ENCODE data around the gene GRIK3.

GRIK3 gene

DNA sequence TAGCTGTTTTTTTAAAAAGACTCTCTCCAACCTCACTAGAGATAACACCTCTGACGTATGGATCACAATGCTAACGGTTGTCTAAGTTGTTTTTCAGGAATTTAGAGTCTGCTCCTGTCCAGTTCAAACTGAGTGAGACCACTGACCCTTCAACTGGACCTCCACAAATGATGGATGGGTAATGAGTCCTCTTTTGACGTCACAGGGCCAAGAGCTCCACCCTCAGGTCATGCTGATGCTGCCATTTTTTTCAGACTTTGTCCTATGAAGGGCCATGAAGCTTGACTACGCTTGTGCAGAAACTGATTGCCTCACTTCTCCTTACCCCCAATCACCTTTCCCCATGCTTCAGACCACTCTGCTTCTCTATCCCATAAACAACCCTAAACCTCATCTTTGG lies 16.6 kb downstream of the GRIK3 start:
- in situ Hi-C loops (cut with MboI; ENCODE audit: low sequenced_read_pairs), result no loop called here

DNA sequence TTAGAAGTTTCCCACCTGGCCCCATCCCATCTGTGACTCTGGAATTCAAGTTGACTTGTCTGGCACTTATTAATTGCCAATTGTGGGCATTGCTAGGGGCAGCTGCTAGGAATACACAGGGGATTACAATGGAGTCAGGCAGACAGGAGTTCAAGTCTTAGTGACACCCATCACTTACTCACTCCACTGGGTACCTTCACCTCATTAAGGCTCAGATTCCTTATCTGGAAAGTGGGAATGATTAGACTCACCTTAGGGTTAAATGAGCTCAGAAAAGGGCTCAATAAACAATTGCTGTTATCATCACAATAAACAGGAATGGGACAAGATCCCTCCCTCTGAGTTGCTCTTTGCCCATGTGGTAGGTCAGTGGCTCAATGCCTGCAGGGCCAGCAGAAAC lies 18.2 kb downstream of the GRIK3 start:
- in situ Hi-C loops (cut with MboI; ENCODE audit: low sequenced_read_pairs), result no loop called here

DNA sequence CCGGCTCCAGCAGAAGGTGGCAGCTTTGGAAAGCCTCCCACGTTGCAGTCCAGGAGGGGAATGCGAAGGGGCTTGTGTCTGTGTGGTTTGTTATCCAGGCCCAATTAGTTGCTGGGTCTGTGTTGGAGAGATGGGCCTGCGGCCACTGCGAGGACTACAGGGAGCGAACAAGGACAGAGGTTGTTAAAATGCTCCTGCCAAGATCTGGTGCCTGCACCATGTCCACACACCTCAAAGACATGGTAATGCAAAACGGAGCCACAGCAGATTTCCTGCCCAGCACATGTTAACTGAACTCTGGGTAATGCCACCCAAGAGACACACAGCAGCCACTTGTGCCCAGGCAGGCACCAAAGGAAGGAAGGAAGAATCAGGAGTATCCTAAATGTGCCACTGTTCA lies 18.6 kb downstream of the GRIK3 start:
- in situ Hi-C loops (cut with MboI; ENCODE audit: low sequenced_read_pairs), result no loop called here

DNA sequence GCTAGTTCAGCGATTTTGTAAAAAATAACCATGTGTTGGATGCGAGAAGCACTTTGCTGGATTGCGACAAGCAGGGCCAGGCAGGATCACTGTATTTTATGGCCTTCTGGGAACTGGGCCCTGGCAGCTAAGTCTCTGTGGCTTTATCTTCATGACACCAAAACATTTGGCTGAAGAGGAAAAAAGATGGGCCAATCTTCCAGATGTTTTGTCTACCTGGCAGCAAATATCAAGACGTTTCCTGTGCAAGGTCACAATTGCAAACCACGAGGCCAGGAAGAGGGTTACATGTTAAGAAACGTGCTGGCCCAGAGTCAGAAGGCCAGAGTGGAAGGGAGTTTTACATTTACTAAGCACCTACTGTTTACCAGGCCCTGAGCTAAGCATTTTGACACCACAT lies 22.1 kb downstream of the GRIK3 start:
- in situ Hi-C loops (cut with MboI; ENCODE audit: low sequenced_read_pairs), result no loop called here

DNA sequence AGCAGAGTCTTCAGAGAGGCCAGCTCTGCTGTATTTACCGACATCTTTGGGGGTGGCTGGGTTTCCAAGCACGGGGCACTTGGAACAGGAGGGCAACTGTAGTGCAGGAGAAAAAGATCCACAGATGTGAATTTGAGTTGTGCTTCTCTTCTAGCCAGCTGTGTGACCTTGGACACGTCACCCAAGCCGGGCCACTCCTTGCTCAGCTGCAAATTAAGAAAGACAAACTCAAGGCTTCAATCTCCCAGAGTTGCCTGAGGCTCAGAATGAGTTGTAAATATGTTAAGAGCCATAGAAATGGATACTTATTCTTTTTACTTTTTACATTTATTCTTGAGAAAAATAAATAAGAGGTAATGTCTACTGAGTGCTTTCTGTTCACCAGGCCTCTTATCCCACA lies 24.3 kb downstream of the GRIK3 start:
- in situ Hi-C loops (cut with MboI; ENCODE audit: low sequenced_read_pairs), result no loop called here

GRCh38 chr1:37009521-37009920 lies 24.8 kb downstream of the GRIK3 start:
- in situ Hi-C loops (cut with MboI; ENCODE audit: low sequenced_read_pairs), result no loop called here

DNA sequence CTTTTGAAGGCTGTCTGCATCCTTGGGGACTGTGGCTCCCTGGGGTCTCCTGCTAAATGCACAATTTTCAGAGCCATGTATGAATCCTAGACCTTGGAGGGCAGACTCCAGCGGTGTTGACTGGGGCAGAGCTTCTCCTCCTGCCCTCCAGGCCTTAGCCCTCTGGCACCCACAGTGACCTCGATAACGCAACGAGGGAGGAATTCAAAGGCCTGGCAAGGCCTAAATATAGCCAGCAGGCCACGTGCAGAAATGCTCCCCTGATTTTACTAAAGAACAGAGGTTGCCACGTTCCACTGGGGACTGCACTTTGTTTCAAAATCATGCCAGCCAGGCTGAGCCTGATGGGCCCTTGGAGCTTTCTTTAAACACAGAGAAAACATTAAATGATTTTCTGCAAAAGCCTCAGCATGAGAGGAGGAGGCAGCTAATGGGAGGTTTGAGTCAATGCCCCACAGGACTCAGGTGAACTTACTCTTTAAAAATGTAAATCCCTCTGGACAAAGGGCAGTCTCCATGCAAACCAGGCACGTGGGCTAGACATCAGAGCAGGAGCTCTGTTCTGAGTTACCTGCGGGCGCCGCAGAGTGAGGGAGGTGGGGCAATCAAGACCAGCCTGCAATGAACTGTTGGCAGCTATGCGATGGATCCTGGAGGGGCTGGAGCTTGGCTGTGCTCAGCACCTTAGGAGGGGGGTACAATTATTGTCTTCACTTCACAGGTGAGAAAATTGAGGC lies 28.0 kb downstream of the GRIK3 start:
- in situ Hi-C loops (cut with MboI; ENCODE audit: low sequenced_read_pairs), result no loop called here

DNA sequence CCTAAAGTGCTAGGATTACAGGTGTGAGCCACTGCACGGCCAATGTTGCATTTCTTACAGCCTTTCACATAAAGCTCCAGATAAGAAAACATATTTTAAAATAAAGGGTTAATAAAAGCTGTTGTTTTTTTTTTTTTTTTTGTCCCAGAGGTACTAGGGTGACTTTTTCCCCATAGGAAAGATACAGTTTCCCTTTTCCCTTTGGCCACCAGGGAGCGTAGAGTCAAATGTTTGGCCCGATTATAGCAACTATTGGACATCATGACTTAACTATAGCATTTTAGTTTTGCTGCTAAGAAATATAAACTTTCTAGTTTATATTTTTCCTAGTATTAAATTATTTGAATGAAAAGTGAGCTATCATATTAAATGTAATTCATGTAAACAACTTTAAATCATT lies 31.4 kb downstream of the GRIK3 start:
- in situ Hi-C loops (cut with MboI; ENCODE audit: low sequenced_read_pairs), result no loop called here

- in situ Hi-C loops (cut with MboI; ENCODE audit: low sequenced_read_pairs), result no loop called here
Measured at GRCh38 chr1:37001703-37002102, 32.6 kb downstream of the GRIK3 start.

DNA sequence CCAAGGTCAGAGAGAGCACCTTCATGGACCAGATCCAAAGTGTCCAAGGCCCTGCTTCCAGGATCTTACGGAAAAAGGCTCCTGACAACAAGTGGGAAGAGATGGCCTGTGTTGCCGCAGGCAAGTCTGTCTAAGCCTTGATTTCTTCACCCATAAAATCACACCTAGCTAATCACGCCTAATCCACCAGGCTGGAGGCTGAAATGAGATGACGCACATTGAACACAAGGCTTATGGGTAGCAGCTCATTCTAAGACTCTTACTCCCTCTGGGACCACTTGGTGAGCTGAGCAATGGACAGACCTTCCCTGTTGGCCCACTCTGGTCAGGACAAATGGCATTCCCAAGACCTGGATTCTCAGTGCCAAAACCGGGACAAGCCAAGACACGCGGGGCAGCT lies 38.2 kb downstream of the GRIK3 start:
- in situ Hi-C loops (cut with MboI; ENCODE audit: low sequenced_read_pairs), result no loop called here

- in situ Hi-C loops (cut with MboI; ENCODE audit: low sequenced_read_pairs), result no loop called here
Measured at GRCh38 chr1:36994868-36995267, 39.4 kb downstream of the GRIK3 start.

- in situ Hi-C loops (cut with MboI; ENCODE audit: low sequenced_read_pairs), result no loop called here
Measured at GRCh38 chr1:36994294-36994693, 40.0 kb downstream of the GRIK3 start.

- in situ Hi-C loops (cut with MboI; ENCODE audit: low sequenced_read_pairs), result no loop called here
Measured at GRCh38 chr1:36992139-36992943, 42.0 kb downstream of the GRIK3 start.

GRCh38 chr1:36991551-36991950 lies 42.8 kb downstream of the GRIK3 start:
- in situ Hi-C loops (cut with MboI; ENCODE audit: low sequenced_read_pairs), result no loop called here

DNA sequence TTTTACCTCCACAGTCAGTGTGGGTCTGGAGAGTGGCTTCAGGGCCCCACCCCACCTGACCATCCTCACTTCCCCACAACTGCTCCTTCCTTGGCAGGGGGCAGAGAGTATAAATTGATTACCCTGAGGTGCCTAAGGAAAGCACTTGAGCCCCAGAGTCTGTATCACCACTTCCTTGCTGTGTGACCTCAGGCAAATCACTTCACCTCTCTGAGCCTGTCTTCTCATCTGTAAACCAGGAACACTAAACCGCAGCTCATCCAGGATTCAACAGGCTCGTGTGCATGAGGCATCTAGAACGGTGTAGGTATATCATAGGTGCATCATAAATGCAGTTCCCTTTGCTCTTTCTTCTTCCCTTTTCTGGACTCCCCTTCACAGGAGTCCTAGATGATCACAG lies 43.4 kb downstream of the GRIK3 start:
- in situ Hi-C loops (cut with MboI; ENCODE audit: low sequenced_read_pairs), result no loop called here

DNA sequence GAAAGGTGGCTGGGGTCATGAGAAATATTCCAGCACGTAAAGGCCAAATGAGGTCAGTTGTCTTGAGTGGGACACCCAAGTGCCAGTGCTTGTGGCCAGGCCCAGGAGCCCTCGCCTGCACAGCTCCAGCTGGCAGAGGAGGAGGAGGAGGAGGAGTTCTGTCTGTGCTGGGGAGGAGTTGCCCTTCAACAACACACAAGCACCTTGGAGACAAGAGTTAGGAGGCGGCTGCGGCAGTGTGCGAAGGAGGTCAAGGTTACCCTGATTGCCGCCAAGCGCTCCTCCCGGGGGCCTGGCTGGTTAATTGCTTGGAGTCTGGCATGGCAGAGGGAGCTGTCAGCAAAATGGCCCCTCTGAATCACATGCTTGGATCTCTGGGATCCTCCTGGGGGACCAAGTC lies 45.1 kb downstream of the GRIK3 start:
- in situ Hi-C loops (cut with MboI; ENCODE audit: low sequenced_read_pairs), result no loop called here

GRCh38 chr1:36988741-36989193 lies 45.5 kb downstream of the GRIK3 start:
- in situ Hi-C loops (cut with MboI; ENCODE audit: low sequenced_read_pairs), result no loop called here

DNA sequence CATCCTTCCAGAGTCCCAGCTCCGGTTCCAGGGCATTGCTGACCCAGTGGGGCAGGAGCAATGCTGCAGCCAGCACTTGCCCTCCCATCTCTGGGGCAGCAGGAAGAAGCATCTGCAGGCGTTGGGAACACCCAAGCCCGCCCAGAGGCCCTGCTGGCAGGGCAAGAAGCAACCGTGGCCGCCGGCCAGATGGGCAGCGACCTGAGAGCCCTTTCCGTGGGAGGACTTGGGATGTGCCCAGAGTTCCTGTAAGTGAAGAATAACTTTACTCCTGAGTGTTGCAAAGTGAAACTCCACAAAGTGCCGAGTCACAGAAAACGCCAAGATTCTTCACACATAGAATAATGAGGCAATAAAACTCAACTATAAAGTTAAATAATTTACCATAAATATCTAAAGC lies 46.0 kb downstream of the GRIK3 start:
- in situ Hi-C loops (cut with MboI; ENCODE audit: low sequenced_read_pairs), result no loop called here

DNA sequence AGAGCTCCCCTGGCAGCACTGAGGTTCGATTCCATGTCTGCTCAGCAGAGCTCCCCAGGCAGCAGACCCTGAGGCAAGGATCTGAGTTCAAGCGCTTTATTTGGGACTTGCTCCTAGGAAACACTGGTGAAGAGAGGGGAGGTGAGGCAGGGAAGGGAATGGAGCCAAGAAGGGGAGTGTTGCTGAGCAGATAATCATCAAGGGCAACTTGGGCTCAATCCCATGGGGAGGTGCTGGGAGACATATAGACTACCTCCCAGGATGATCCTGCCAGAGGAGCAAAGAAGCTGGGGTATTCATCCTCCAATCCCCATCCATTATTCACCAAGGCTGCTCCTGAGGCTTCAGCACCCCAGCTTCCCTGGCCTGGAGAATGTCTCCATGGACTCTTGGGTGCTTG lies 47.0 kb downstream of the GRIK3 start:
- in situ Hi-C loops (cut with MboI; ENCODE audit: low sequenced_read_pairs), result no loop called here

DNA sequence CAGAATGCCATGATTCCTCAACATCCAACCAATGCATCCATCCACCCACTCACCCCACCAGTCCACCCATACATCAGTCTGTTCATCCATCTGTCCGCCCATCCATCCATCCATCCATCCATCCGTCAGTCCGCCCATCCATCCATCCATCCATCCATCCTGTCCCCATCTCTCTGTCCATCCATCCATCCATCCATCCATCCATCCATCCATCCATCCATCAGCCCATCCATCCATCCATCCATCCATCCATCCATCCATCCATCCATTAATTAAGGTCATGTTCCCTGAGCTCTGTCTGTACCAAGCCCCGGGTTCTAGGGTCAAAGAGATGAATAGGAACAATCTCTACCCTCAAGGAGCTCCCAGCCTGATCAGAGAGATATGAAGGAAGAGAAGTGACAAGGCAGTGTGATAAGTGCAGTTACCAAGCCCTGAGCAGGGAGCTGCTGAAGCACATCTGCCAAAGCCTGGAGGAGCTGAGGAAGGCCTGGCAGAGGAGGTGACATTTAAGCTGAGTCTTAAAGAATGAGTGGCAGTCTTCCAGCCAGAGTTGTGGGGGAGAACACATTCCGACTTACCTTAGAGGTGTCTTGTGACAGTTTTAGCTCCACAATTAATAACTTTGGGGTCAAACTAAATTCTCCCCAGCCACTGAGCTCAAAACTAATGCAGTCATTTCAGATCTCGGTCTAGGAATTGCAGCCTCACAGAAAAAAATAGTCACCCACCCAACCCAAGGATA lies 47.9 kb downstream of the GRIK3 start:
- in situ Hi-C loops (cut with MboI; ENCODE audit: low sequenced_read_pairs), result no loop called here

DNA sequence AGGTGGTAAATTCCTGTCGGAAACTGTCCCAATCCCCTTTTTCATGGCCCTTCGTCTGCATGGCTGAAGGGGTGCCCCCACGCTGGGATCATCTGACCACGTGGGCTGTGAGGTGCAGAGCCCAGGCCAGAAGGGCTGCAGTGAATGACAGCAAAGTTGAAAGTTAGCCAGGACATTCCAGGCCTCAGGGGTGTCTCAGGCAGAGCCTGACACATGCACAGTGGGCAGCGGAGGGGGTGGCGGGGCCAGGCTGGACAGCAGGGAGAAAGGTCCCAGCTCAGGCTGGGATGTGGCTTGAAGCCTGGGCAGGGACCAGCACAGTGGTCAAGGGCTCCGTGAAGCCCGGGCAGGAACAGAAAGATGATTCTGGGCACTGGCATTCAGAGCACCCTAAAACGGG lies 49.6 kb downstream of the GRIK3 start:
- in situ Hi-C loops (cut with MboI; ENCODE audit: low sequenced_read_pairs), result no loop called here

DNA sequence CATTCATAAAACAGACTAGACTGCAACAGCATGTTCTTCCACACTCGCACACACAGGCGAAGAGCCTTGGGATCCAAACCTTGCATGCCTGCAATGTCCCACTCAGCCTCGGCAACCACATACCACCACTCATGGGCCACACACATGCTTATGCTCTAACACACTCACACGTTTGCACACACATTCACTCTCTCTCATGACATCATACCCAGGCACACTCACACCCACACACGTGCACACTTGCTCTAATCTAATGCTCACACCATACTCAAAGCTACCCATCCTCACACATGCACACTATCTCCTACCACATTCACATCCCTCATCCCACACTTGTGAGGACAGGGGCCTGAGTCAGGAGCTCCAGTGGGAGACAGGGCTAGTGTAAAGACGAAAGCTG lies 50.3 kb downstream of the GRIK3 start:
- in situ Hi-C loops (cut with MboI; ENCODE audit: low sequenced_read_pairs), result no loop called here

Data from HL-60/S4 (cell line).